Stimulated activated CD8-positive, alpha-beta memory T cell treated with anti-CD3 and anti-CD28 coated beads, Interleukin-7, amount 100 ng/mL, for 24 hours (primary cell): ENCODE measurements around the gene NAT14.
"Not testable (repeated sequence)": the region's sequence is repeated elsewhere in the genome, so short reads cannot be mapped to it uniquely, and the experiment has no call there.

Experiments used
- DNase-seq: peaks from one replicate; pipeline ENCODE4 v3.0.0-alpha.2; 2020; ENCODE audit warnings: low read depth

The NAT14 gene

GRCh38 chr19:55486971-55487923 is 2.3 kb downstream of the NAT14 start:
- no peak for DNase-seq

DNA sequence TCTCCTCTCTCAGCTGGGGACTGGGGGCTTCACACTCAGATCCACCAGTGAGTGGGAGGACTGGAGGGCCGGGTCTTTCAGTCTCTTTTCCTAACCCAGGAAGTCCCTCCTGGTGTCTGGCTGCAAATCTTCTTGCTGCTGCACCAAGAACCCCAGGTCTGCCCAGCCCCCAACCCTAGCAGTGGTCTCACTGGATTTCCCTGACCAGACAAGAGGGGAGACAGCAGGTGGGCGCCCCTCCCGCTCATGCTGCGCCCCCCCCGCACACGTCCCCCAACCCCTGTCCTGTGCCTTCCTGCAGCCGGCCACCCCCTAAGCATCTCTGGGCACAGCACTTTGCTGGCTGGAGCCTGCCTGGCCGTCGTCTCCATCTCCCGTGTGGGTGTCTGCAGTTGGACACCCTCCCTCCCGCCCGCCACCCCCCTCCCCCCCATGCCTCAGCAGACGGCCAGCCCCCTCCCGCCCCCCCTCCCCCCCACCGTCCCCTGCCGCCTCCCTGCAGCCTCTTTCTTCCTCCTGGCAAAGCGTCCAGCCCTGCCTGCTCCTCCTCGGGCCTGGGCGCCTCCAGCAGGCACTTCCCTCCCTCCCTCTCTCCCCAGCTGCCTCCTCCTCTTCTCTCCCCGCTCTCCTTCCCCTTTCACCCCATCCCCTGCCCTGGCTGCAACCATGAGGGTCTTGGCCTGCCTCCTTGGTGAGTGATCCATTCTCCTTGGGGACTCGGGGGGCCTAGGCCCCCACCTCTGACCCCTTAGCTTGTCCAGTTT is 3.1 kb downstream of the NAT14 start, which contains the start of gene SSC5D:
Gene SSC5D, plus strand, starts transcription at position 513 of the 764 bp plus-strand sequence. Its CDS starts 154 bp downstream, at position 667.
- no peak for DNase-seq

GRCh38 chr19:55488986-55489710 is 4.2 kb downstream of the NAT14 start:
- DNase-seq = no peak

GRCh38 chr19:55489711-55490477 is 4.9 kb downstream of the NAT14 start:
- no peak for DNase-seq

GRCh38 chr19:55490478-55491432 is 5.8 kb downstream of the NAT14 start:
- DNase-seq = no peak

DNA sequence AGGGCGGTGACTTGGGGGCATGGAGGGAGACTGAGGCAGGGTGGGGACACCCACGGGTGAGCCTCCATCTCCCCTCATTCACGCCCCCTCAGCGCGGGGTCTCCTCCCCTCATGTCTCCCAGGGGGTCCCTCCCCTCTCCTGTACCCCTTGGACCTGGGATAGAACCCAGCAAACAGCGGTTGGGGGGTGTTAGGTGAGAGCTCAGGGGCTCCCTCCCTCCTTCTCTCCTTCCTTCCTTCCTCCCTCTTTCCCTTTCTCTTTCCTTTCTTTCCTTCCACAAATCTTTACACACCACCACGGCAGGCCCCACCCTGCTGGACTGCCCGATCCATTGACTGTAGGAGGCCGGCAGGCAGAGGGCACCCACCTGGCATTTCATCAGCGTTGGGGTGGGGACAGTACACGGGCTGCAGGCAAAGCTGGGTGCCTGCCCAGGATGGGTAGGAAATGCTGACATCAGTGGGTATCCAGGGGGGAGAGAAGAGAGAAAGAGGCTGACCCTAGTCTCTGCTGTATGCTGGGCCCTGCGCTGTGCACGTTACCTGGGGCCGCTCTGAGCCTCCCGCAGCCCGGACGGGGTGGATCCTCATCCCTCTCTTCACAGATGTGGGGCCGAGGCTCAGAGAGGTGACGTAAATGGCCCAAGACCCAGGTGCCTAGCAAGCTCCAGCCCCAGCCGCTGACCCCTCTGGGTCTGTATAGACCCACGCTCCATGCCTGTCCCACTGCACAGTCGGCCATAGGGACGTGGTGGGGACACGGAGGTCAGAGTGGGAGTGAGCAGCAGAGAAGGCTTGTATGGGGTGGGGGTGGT is 6.8 kb downstream of the NAT14 start:
- no peak for DNase-seq

- no peak for DNase-seq
Observed at GRCh38 chr19:55492362-55492944, 7.5 kb downstream of the NAT14 start.

DNA sequence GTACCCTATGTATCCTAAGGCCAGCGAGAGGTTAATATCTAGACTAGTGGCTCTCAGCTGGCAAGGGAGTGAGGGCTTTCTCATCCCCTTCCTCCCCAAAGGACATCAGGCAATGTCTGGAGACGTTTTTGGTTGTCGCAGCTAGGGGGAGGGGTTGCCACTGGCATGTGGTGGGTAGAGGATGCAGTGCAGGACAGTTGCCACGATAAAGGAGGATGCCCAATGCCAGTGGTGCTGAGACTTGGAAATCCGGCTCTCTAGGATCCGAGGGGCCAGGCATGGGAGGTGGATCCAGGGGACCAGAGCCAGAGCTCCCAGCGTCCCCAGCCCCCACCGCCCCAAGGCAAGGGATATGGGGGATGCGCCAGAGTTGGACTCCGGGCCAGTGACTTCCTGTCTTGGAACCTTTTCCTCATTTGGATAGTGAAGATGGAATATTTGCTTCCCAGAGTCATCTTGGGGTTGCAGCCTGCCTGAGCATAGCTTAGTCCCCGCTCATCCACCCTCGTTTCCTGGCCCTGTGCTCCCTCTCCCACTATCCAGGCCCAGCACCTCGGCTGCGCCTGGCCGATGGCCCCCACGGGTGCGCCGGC is 8.2 kb downstream of the NAT14 start:
- DNase-seq = no peak

- DNase-seq = no peak
Observed at GRCh38 chr19:55493645-55494171, 8.7 kb downstream of the NAT14 start.

GRCh38 chr19:55494172-55494761 is 9.3 kb downstream of the NAT14 start:
- DNase-seq = no peak

DNA sequence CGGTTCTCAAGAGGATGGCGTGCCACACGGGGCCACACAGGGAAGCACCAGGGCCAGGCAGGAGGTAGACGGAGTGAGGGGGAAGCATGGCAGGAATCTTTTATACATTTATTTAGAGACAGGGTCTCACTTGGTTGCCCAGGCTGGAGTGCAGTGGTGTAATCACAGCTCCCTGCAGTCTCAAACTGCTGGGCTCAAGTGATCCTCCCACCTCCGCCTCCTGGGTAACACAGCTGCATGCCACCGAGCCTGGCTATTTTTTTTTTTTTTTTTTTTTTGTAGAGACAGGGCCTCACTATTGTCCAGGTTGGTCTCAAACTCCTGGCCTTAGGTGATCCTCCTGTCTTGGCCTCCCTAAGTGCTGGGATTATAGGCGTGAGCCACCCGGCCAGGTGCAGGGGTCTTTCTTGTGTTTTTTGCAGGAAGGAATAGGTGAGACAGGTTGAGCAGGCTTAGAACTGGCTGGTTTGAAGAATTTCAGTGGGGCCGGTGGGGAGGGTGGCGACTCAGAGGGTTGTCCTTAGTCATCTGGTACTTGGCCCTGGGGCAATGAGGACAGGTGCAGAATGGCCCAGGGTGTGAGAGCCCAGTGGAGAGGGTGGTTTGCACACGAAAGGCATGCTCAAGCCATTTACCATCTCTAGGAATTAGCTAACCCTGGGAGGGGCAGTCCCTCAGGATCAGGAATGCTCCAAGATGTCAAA is 10.8 kb downstream of the NAT14 start:
- DNase-seq = no peak

- DNase-seq = not testable (repeated sequence)
Observed at GRCh38 chr19:55496820-55497219, 11.8 kb downstream of the NAT14 start.

DNA sequence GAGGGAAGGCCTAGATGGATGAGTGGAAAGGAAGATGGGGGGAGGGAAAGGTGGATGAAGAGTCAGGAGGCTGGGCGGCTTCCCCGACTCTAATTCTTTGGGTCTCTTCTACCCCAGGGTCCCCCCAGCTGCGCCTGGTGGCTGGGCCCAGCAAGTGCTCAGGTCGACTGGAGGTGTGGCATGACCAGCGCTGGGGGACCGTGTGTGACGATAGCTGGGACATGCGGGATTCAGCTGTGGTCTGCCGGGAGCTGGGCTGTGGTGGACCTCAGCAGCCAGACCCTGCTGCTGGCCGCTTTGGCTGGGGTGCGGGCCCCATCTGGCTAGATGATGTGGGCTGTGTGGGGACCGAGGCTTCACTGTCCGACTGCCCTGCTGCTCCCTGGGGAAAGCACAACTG is 12.8 kb downstream of the NAT14 start:
- no peak for DNase-seq

DNA sequence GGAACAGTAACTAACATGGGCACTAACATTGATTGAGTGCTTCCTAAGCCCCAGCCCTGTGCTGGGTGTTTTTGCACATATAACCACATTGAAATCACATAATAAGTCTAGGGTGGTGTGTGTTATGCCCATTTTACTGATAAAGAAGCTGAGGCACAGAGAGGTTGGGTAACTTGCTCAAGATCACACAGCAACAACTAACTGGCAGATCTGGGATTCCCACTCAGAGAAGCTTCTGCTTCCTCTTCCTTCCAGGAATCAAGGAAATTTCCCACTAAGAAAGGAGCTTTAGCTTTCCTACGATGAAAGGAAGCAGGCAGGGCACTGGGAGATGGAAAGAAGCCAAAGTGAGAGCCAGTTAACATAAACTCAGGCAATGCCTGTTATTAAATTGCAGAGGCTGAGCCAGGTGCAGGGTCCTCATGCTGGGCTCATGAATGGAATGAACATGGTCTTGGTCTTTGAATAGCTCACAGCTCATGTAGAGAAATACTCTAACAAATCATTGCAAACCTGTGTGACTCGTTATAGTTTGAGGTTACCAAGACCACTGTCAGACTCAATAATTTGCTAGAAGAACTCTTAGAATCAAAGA is 13.4 kb downstream of the NAT14 start:
- DNase-seq = no peak

DNA sequence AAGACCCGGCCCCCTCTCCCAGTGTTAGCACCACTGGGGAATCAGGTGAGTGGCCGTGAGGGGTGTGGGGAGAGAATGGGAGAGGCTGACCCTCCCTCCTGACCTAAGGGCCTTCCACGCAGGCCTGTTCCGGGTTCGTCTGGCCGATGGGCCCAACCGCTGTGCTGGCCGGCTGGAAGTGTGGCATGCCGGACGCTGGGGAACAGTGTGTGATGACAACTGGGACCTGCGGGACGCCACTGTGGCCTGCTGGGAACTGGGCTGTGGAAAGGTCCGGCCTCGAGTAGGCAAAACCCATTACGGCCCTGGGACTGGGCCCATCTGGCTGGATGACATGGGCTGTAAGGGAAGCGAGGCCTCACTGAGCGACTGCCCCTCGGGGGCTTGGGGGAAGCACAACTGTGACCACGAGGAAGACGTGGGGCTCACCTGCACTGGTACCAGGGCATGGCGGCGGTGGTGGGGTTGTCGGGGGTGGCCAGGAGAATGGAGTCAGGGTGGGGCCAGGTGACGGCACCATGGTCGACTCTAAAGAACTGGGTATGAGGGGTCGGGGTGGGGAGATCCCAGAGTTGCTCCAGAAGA is 15.5 kb downstream of the NAT14 start:
- DNase-seq = no peak

DNA sequence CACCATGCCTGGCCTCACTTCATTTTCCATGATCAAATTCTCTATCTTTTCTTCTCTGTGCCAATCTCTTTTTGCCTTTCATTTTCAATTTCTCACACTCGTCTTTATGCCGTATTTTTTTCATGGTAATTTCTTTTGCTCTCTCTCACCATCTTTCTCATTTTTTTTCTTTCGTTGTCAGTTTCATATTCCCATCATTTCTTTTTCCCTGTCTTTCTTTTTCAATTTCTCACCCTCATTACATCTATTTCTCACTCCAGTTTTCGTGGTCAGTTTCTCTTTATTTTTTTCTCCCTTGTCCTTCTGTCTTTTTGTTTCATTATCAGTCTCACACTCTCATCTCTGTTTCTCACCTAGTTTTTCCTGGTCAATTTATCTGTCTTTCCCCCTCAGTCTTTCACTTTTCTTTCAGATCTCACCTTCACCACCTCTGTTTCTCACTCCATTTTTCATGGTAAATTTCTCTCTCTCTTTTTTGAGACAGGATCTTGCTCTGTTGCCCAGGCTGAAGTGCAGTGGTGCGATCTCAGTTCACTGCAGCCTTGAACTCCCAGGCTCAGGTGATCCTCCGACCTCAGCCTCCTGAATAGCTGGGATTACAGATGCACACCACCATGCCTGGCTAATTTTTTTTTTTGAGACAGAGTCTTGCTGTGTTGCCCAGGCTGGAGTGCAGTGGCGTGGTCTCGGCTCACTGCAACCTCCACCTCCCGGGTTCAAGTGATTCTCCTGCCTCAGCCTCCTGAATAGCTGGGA is 17.4 kb downstream of the NAT14 start:
- DNase-seq = no peak
